Activated T-helper 1 cell treated with Interleukin-2 at 50 U/mL for 16 hours (primary cell): Measurements from ENCODE around the gene ANO2.
"Not testable (repeated sequence)": the region's sequence is repeated elsewhere in the genome, so short reads cannot be mapped to it uniquely, and the experiment has no call there.

Experiments used
- DNase-seq: peaks from one replicate; pipeline ENCODE4 v3.0.0-alpha.2; 2020; ENCODE audit warnings: low read depth

ANO2 gene

GRCh38 chr12:5665615-5666014 is 279.4 kb downstream of the ANO2 start:
- no peak for DNase-seq

DNA sequence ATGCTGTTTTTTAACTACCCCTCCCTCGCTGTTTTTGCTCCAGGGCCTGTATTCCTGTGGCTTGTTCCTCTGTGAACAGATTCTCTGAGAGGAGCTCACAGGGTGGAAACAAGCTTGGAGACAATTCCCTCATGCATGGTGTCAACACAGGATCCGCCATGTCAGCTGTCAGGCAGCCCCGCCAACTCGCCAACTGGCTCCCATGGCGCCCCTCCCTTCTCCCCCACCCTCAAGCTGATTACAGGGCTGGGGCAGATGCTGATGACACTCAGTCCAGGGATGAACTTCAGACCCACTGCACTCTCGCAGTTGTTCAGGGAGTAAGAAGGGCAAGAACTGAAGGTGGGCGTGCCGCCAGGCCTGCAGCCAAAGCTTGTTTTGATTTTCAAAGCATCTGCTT is 283.2 kb downstream of the ANO2 start:
- DNase-seq: no peak

GRCh38 chr12:5660238-5660637 is 284.8 kb downstream of the ANO2 start:
- DNase-seq: no peak

DNA sequence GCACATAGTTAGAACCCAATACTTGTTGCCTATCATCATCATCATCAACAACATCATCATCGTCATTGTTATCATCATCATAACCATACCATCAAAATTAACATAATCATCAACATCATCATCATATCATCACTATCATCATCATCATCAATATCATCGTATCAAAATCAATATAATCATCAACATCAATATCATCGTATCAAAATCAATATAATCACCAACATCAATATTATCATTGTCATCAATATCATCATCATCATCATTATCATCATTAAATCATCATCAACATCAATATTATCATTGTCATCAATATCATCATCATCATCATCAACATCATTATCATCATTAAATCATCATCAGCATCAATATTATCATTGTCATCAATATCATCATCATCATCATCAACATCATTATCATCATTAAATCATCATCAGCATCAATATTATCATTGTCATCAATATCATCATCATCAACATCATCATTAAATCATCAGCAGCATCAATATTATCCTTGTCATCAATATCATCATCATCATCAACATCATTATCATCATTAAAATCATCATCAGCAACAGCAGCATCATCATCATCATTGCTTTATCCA is 286.6 kb downstream of the ANO2 start:
- not testable (repeated sequence) for DNase-seq

- no peak for DNase-seq
Measured at GRCh38 chr12:5656836-5657235, 288.2 kb downstream of the ANO2 start.

- DNase-seq: no peak
Measured at GRCh38 chr12:5655120-5655519, 289.9 kb downstream of the ANO2 start.

- no peak for DNase-seq
Measured at GRCh38 chr12:5654019-5654418, 291.0 kb downstream of the ANO2 start.

DNA sequence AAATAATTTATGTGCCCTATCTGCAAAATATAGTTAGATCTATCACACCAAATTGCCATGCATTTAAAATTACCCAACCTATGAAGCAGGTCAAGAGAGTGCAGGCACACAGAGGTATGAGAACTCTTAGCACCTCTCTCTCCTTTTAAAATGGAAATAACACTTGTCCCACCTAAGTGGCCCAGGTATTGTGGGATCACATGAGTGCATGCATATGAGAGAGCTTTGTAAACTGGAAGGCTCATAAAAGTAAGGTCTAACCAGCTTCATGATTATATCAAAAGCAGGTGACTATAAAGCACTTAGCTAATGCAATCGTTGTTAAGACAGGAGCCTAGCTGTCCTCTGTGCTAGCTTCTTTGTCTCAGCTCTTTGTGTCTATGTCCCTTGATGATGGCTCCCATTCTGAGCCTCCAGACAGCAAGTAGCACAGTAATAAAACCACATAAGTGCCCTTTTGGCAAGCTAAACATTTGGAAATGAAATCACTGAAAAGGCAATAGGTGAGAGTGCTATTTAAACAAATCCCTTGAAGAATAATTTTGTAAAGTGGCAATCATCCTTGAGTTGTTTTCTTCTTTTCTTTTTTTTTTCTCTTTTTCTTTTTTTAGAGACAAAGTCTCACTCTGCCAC is 294.1 kb downstream of the ANO2 start:
- DNase-seq: no peak

DNA sequence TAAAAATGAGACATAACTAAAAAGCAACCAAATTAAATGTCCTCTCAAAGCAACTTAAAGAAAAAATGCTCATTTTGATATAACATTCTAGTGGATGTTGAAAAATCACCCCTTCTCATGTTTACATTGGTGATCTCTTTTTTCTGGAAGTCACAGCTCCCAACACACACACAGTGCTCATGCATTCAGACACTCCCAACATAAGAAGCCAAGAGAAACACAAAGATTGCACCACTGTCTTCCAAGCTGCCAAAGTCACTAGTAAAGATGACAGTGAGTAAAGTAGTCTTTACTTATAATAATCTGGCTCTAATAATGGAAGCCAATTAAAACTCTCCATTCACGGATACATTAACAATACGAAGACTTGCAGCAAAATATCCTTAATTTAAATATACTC is 294.8 kb downstream of the ANO2 start:
- DNase-seq: no peak

- no peak for DNase-seq
Measured at GRCh38 chr12:5648692-5649359, 296.2 kb downstream of the ANO2 start.

GRCh38 chr12:5643266-5643665 is 301.8 kb downstream of the ANO2 start:
- no peak for DNase-seq

- no peak for DNase-seq
Measured at GRCh38 chr12:5637698-5638097, 307.4 kb downstream of the ANO2 start.

GRCh38 chr12:5636907-5637306 is 308.2 kb downstream of the ANO2 start:
- no peak for DNase-seq

DNA sequence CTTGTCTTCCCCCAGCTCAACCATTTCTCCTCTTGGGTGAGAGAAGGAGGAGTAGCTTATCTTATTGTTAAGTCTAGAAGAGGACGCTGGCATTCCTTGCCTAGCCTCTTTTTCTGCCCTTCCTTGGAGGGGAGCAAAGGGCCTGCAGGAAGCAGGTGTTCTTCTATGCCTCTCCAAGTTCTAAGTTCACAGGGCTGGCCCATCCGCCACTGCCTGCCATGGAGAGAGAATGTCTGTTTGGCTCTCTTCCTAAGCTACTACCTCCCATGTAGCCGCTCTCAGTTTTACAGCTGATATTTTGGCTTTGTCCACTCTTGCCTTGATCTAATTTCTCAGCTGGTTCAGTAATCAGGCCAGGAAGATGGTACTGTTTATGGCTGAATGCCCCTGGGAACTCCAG is 312.0 kb downstream of the ANO2 start:
- DNase-seq: no peak

GRCh38 chr12:5632453-5632852 is 312.6 kb downstream of the ANO2 start:
- DNase-seq: no peak

DNA sequence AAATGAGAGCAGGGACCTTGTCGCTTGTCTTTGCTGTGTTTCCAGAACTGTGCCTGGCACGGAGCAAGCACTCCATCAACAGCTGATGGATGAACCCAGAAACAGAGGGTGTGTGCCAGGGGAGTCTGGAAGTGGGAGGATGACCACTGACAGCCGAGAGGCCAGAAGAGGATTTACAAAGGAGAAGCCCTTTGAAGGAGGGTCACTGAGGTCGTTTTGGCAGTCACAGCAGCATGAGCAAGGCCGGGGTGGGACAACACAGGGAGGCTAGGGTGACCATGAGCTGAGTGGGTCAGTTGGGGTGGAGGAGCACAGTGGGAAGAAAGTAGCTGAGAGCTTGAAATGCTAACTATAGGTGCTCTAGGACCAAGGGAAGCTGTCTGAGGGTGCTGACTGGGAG is 313.6 kb downstream of the ANO2 start:
- DNase-seq: no peak

DNA sequence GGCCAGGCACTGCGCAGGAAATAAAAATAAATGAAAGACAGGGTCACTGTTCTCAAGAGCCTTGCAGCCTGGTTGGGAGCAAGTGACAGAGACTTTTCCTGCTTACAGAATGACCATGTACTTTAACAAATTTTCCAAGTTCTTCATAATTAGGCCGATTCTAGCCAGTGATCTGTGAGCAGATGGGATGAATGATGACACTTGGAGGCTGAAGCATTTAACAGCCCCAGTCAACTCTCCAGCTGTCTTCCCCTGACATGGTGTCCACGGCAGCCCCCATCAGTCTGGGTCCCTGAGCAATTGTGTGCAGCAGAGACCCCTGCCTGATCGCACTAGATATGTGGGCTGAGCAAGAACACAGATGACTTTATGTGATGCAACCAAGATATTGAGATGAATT is 314.3 kb downstream of the ANO2 start:
- DNase-seq: no peak

DNA sequence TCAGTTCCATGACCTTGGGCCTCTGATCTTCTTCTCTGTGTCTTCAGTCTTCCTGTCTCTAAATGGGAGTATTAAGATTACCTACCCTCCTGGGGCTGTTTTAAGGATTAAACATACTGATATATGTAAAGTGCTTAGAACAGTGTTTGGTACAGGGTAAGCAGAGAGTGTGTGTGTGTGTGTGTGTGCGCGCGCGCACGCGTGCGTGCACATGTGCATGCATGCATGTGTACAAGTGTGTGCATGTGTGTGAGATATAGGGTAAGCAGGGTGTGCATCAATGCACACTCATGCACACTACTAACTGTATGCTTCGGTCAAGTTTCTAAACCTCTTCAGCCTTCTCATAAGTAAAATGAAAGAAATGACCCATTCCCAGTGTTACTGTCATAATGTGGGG is 316.6 kb downstream of the ANO2 start:
- no peak for DNase-seq

- no peak for DNase-seq
Measured at GRCh38 chr12:5627053-5627630, 317.9 kb downstream of the ANO2 start.

DNA sequence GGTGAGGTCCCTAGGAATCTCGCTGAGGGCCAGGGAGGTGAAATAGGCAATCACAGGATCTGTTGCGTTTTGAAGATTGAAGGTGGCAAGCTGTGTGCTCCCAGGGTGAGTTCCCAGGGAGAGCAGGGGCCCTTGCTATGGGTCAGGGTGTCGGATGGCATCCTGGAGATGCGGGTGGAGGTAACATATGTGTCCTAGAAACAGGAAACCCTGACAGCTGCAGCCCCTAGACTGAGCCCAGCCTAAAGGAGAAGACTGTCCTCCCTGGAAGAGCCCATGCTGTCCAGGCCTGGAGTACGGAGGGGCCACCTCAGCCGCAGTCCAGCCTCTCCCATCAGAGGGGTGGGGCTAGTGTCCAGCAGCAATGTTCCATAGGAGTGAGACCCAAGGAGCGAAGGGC is 318.9 kb downstream of the ANO2 start:
- DNase-seq: no peak

DNA sequence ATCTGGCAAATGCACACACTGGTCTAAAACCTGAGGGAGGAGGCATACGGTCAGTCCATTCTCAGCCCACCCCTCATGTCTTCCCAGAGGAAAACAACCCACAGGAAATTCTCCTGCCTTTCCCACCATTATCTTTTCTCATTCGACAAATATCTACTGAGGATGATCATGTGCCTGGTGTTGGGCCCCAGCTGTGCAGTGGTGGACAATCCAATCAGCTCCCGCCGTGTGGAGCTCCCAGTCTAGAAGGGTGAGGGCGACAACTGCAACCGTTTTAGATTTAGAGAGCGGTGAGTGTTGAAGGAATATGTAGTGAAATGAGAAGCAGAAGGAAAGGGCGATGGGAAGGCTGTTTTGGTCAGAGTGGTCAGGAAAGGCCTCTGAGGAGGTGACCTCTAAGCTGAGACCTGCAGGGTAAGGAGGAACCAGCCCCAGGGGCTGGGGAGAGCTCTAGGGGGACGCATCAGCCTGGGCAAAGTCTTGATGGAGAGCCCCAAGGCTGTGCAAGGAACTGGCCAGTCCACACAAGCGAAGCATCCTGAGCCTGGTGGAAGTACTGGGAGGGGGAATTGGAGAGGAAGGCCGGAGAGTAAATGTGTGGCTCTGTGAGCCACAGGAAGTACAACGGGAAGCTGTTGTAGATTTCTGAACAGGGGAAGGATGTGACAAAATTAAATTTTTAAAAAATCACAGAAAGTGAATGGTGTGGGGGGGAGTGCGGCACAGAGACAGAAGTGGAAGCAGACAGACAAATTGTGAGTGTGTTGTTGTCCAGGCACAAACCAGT is 320.4 kb downstream of the ANO2 start:
- DNase-seq: no peak

DNA sequence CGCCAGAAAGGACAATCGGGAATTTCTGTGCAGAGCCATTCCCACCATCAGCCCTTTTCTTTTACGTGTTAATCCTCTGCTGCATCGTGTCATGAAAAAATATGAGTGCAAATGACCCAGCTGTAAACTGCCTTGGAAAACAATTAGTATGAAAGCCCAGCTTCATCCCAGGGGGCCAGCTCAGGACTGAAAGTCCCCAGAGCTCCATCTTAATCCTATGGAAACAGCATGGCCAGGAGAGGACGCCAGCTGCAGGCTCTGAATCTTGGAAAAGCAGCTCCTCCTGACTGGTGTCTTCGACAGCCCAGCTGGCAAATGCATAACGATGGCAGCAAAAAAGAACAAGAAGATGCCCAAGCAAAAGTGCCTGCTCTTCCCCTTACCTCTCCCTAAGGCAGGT is 321.6 kb downstream of the ANO2 start:
- no peak for DNase-seq

- no peak for DNase-seq
Measured at GRCh38 chr12:5622280-5622679, 322.8 kb downstream of the ANO2 start.
